ENCODE data around the gene OR52W1.

The OR52W1 gene, protein sequence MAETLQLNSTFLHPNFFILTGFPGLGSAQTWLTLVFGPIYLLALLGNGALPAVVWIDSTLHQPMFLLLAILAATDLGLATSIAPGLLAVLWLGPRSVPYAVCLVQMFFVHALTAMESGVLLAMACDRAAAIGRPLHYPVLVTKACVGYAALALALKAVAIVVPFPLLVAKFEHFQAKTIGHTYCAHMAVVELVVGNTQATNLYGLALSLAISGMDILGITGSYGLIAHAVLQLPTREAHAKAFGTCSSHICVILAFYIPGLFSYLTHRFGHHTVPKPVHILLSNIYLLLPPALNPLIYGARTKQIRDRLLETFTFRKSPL

GRCh38 chr11:6199174-6199810 lies at the start of gene OR52W1:
Gene OR52W1 (plus strand): TSS chr11:6199224. CDS start chr11:6199224, 0 bp downstream.
- no peak for DNase-seq (ENCODE audit: low read depth in 2 of 3, low spot score in 2 of 3)

DNA sequence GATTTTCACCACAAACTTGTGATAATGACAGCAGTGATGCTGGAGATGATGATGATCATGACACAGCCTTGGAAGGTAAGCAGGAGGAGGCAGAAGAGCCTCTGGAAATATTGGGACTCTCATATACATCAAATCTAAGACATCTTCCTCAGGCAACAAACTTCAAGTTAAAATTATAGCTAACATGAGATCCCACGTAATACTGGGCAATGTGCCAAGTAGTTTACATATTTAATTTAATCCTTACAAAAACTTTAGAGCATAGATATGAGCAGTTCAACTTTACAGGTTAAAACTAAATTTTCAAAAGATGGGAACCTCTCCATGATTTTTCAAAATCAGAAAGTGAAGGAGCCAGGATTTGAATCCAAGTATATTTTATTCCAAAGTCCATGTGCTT lies 47.9 kb upstream of the OR52W1 start:
- DNase-seq (ENCODE audit: low read depth in 2 of 3, low spot score in 2 of 3): no peak

GRCh38 chr11:6152126-6152525 lies 46.9 kb upstream of the OR52W1 start:
- DNase-seq (ENCODE audit: low read depth in 2 of 3, low spot score in 2 of 3): no peak

- DNase-seq (ENCODE audit: low read depth in 2 of 3, low spot score in 2 of 3): no peak
These were observed 42.2 kb upstream of the OR52W1 start for GRCh38 chr11:6156628-6157359.

DNA sequence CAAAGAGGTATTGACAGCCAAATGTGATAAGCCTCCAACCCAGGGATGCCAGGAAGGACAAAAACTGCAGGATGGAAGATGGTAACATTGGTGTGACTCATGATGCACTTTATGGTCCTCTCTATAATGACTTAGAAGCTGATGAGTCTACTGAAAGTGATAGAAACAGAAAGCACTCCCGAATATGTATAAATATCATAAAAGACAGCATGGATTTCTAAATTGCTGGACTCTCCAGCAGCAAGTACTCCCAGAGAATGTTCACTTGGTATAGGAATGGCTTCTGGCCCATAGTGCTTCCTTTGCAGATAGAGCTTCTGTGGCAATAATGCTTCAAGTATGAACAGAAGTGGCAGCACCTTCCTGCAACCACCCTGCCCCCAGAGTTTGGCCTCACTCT lies 28.8 kb upstream of the OR52W1 start, which contains the start of gene OR52B2:
Gene OR52B2, minus strand, starts transcription at position 101 of the 400 bp plus-strand sequence. Its CDS starts 0 bp downstream, at position 101.
- no peak for DNase-seq (ENCODE audit: low read depth in 2 of 3, low spot score in 2 of 3)

DNA sequence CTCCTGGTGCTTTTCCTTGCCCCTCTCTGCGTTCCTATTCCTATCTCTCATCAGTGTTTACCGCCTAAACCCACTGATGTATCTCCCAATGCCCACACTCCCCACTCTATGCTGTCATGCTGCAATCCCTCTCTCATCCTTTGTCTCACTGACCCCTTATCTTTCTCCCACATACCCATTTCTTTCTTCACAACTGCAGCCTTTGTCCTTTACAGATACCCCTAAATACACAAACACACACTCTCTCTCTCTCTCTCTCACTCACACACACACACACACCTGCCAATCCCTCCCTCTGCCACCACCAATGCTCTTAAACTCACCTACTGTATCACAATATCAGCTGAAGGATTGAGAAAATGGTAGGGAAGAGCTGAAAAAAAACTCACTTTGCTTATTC lies 23.6 kb upstream of the OR52W1 start:
- no peak for DNase-seq (ENCODE audit: low read depth in 2 of 3, low spot score in 2 of 3)

DNA sequence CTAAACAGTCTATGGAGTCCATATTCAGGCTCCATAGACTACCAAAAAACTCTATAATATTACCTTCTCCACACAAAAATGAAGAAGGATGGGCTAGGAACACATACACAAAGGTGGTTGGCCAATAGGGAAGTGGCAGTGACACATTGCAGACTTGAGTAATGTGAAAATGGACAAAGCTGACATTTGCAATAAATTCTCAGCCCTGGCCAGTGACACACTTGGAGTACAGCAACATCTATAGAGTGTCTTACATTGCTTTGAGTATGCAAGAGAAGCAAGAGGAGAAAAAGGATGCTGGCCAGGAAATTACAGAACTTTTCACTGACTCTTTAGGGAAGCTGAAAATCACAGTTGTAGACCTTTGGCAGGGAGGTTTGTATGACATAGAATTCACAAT lies 7.3 kb upstream of the OR52W1 start:
- DNase-seq (ENCODE audit: low read depth in 2 of 3, low spot score in 2 of 3): no peak

- no peak for DNase-seq (ENCODE audit: low read depth in 2 of 3, low spot score in 2 of 3)
These were observed 4.9 kb upstream of the OR52W1 start for GRCh38 chr11:6194065-6194581.

DNA sequence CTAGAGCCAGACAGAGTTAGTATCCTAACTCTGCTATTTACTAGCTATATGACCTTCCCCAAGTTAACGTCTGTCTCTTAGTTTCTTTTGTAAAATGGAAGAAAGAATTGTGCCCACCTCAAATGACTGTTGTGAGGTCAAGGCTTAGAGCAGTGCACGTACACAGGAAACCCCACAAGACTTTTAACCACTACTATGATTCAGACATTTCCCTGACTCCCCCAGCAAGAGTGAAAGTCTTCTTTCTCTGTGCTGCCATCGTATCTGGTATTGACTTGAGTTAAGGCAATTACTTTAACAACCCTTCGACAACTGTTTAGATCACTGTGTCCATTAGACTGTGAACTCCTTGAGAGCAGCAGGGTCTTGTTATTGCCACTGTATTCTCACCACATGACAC lies 2.6 kb upstream of the OR52W1 start:
- no peak for DNase-seq (ENCODE audit: low read depth in 2 of 3, low spot score in 2 of 3)

- no peak for DNase-seq (ENCODE audit: low read depth in 2 of 3, low spot score in 2 of 3)
These were observed 1.4 kb upstream of the OR52W1 start for GRCh38 chr11:6197466-6198200.

GRCh38 chr11:6200975-6201374 lies 2.0 kb downstream of the OR52W1 start:
- no peak for DNase-seq (ENCODE audit: low read depth in 2 of 3, low spot score in 2 of 3)

DNA sequence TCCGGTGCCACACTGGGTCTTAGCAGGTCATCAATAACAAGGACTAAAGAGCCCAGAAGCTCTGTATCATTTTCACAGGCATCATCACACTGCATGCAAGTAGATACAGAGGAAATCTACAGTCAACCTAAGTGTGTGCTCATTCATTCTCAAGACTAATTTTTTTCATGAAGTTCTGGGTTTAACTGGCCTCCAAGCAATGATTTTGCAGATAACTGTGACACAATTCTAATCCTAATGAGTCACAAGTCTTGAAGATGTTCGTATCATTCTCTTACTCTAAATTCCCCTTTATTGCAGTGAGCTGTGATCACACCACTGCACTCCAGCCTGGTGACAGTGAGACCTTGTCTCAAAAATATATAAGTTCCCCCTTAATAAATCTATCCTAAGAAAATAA lies 2.5 kb downstream of the OR52W1 start:
- no peak for DNase-seq (ENCODE audit: low read depth in 2 of 3, low spot score in 2 of 3)

DNA sequence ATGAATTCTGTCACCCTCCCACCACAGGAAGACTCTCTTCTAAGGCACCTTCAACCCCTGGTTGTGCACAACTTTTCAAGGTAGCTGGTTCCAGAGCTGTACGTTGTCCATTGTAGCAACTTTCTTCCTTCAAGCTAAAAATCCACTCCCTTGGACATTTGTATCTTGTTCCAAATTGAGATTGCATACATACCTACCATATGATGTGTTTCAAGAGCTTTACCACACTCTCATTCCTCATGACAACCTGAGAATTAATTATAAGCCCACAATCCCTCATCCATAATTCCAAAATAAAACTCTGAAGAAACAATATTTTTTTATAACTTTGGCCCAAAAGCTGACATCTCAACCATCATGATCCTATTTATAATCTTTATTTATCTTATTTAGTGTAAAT lies 3.0 kb downstream of the OR52W1 start:
- no peak for DNase-seq (ENCODE audit: low read depth in 2 of 3, low spot score in 2 of 3)

DNA sequence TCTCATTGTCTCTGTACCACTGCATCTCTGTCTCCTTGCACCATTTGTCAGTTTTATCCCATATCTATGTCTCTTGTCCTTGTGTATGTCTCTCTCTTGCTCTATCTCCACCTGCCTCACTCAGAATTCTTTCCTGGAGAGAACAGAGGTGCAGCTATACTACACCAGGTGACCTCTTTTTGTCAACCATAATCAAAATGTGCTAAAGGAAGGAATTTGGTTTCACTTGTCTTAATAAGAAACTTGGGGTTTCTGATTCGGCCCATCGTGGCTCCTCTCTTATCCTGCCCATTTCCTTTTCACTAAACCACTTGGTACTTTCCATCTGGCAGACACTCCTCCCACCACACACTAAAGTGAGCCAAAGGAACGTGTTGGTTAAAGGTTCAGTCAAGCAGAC lies 4.3 kb downstream of the OR52W1 start:
- DNase-seq (ENCODE audit: low read depth in 2 of 3, low spot score in 2 of 3): no peak

DNA sequence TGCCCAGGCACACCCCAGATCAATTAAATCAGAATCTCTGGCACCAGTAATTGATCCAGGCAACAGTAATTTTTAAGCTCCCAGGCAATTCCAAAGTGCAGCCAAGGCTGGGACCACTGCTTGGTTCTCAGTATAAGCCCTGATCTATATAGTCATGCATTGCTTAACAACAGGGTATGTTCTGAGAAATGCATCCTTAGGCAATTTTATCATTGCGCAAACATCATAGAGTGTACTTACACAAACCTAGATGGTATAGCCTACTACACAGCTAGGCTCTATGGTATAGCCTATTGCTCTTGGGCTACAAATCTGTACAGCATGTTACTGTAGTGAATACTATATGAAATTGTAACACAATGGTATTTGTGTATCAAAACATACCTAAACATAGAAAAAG lies 5.7 kb downstream of the OR52W1 start:
- DNase-seq (ENCODE audit: low read depth in 2 of 3, low spot score in 2 of 3): no peak

DNA sequence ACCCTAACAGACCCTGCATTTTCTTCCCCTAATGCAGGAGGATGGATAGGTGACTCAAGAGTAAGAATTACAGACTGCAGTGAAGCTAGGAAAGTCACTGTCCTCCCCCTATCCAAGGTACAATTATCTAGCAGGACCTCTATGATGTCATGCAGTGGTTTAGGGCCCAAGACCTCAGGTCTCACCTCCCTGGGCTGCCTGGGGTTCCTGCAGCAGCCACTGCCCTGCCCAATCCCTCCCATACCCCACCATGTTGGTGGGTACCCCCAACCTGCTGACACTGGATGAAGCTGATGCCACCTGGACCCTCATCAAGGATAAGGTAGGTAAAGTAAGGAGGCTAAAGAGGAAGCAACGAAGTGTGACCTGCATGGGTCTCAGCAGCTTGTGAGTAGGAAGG lies 6.3 kb downstream of the OR52W1 start, which contains the start of gene C11orf42:
Gene C11orf42, plus strand, starts transcription at position 192 of the 400 bp plus-strand sequence. Its CDS starts 59 bp downstream, at position 251.
- DNase-seq (ENCODE audit: low read depth in 2 of 3, low spot score in 2 of 3): no peak

DNA sequence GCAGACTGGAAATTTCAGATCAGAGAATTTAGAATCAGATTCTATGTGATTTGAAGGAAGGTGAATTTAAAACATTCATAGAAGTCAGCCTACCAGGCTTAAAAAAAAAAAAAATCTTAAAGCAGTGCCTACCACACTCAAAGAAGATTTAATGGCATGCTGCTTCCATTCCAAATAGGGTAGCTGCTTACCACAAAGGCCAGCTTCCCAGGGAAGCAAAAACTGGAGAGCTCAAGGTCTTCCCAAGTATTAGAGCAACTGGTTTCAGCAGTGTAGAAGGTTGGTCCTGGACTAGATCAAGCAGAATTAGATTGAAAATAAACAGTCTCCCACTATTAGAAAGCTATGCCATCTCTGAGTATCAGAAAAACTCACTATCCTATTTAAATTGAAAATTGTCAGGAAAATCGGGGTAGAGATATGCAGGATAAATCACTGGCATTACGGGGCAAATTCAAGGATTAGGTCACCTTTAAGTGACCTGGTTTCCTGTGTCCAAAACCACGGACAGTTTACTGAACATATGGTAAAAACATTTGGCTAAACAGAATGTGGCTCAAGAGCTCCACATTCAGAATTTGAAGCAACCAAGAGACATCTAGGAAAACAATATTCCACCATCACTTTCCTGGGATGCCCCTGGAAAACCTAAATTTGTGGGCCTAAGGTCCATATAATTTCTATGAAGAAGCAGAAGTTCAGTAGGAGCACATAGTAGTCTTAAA lies 7.6 kb downstream of the OR52W1 start:
- no peak for DNase-seq (ENCODE audit: low read depth in 2 of 3, low spot score in 2 of 3)

DNA sequence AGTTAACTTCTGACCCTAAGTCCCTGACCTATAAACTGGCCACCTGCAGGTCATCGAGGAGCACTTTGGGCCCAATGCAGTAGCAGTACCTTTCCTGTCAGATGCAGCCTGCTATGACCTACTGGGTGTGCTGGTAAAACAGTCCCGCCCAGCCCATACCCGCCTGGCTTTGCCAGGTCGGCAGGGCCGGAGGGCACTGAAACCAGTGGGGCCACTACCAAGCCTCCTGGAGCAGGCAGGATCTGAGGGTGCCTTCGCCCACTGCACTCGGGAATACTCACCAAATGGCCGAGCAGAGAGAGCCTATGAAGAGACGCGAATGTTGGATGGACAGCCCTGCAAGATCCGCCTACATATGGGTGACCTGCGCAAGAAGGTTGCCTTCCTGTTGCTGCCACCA lies 10.8 kb downstream of the OR52W1 start:
- DNase-seq (ENCODE audit: low read depth in 2 of 3, low spot score in 2 of 3): no peak

DNA sequence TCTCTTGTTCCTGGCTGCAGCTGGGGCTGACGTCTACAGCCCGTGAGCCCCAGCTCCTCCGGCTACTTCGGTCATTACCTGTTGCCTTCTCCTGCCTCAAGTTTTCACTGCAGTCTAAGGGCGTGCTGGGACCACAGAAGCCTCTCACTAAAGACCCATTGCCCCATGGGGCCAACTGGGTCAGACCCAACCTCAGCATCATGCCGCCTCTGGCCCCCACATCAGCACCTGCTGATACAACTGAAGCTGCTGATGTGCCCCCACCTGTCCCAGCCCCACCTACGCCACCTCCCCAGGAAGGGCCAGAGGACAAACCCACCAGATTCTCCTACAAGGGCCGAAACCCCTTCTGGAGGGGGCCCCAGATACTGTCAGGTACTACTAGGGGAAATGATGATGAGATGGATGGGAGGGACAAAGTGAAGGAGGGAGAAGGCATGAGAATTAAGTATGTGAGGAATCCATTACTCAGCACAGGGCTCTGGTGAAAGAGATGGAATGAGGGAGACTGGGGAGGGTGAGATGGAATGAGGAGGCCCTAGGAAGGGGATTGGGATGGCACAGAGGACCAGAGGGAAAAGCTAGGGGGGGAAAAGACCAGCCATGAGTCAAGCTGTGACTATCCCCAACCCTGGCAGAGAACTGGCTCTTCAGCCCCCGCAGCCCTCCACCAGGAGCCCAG lies 11.4 kb downstream of the OR52W1 start:
- no peak for DNase-seq (ENCODE audit: low read depth in 2 of 3, low spot score in 2 of 3)

DNA sequence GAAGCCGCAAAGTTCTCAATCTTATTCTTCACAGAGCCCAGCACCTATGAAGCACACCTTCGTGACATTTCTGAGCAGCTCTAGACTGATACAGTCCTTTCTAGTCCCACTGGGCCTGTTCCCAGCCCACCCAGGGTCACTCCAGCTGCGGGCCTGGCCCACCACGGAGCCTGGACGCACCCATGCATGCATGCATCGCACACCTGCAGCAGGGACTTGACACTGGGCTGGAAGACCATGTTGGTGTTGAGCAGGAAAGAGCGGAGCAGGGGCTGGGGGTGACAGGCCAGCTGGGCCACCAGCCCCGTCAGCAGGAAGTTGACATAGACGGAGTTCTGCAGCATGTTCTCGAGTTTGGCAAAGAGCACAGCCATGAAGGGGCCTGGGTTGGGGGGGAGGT lies 15.5 kb downstream of the OR52W1 start:
- no peak for DNase-seq (ENCODE audit: low read depth in 2 of 3, low spot score in 2 of 3)

All from activated CD8-positive, alpha-beta memory T cell treated with anti-CD3 and anti-CD28 coated beads for 48 hours (primary cell).